Lower lobe of right lung (tissue), 2 donors: ENCODE results near the gene AKIRIN2. TPM values are rescaled to one million over a fixed set of nuclear protein-coding genes. Genes with fewer than 3 reads are reported as not detected.

Experiments used
- ATAC-seq, 2 donors: fragments of 200-7000 bp; cut with Tn5 transposase; one replicate each; pipeline ENCODE4 v1.9.1; 2020 to 2022; ENCODE audit warnings: mild to moderate bottlenecking in 2 of 2, moderate library complexity in 2 of 2
- DNase-seq: peaks from one replicate; pipeline ENCODE4 v3.0.0-alpha.2; 2020
- H3K27ac ChIP-seq: fragments of 200-600 bp; one replicate; pipeline ENCODE4 v1.8.0; 2022
- H3K27me3 ChIP-seq: fragments of 200-600 bp; one replicate; pipeline ENCODE4 v1.8.0; 2022; ENCODE audit warnings: low read depth
- H3K36me3 ChIP-seq: fragments of 200-600 bp; one replicate; pipeline ENCODE4 v1.8.0; 2022; ENCODE audit warnings: mild to moderate bottlenecking
- H3K4me1 ChIP-seq: fragments of 200-600 bp; one replicate; pipeline ENCODE4 v1.8.0; 2022
- H3K4me3 ChIP-seq: fragments of 200-600 bp; one replicate; pipeline ENCODE4 v1.8.0; 2022; ENCODE audit warnings: mild to moderate bottlenecking
- H3K9me3 ChIP-seq: fragments of 200-600 bp; one replicate; pipeline ENCODE4 v1.8.0; 2022
- intact Hi-C: fragments of 100-400 bp; cut with DNase I; formaldehyde crosslinking; loops from one replicate; pipeline ENCODE4 v1.11.0; 2022
- total RNA-seq: library from RNA; stranded (reverse); fragmentation: NEBNext Ultra II Directional; extraction: Animal tissue kit (Norgen Biotek cat#: 25700); gene quantifications from one replicate; pipeline ENCODE4 v1.2.1, GENCODE V29; 2021
- TF ChIP-seq, protein P1 (sequence below): fragments of 200-600 bp; IDR thresholded peaks from one replicate; pipeline ENCODE4 v1.8.0; 2022; ENCODE audit warnings: antibody characterized with exemption, mild to moderate bottlenecking
- donor health status: DM: no; HTN: yes; CAD: no; lungs with severe emphysema.

Gene AKIRIN2
- total RNA-seq, 1 donor from 2014 or later, result 67.6 TPM

DNA sequence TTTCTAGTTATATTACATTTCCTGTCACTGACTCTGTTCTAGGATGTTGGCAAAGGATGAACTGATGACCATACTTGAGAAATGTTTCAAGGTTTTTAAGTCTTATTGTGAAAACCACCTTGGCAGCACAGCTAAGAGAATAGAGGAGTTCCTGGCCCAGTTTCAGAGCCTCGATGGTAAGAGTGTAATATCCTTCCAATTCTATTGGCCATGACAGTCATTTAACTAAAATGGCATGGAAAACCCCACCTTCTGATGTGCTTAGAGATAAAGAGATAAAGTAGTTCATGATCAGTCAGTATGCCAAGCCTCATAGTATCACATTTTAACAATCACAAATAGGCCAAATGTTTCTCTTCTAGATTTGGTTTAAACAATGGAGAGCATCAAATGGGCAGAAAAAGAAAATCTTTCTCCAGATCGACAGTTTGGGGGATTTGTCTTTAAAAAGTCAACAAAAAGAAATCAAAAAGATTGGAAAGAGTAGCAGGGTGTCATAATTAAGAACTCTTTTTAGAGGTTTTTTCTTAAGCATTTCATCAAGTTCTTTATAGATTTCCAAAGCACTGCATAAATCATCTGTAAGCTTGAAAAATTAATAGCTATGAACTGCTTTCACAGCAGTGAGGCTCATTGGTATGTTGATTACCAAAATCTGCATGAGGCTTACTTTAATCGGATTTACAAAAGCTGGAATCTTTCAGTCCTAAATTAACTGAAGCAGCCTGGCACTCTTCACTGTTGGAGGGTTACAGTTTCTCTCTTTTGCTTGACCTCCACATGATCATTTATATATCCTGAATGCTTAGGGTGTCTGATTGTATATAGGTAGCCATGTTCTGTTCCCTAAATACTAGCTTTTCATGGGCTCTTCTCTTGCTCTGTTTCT is 48.7 kb downstream of the AKIRIN2 start:
- Histone ChIP-seq H3K4me1 (no peaks in the 10 kb centered on the region), H3K9me3 (no peaks in the 10 kb centered on the region), H3K27ac (no peak overlapping the region), H3K27me3 (no peaks in the 10 kb centered on the region), H3K4me3 (no peak overlapping the region), H3K36me3 (peaks cover 25% of the 10 kb centered on the region)
- DNase-seq (no peak), ATAC-seq (no peak)
- intact Hi-C loops, result no loop called here
- TF ChIP-seq, protein P1, sequence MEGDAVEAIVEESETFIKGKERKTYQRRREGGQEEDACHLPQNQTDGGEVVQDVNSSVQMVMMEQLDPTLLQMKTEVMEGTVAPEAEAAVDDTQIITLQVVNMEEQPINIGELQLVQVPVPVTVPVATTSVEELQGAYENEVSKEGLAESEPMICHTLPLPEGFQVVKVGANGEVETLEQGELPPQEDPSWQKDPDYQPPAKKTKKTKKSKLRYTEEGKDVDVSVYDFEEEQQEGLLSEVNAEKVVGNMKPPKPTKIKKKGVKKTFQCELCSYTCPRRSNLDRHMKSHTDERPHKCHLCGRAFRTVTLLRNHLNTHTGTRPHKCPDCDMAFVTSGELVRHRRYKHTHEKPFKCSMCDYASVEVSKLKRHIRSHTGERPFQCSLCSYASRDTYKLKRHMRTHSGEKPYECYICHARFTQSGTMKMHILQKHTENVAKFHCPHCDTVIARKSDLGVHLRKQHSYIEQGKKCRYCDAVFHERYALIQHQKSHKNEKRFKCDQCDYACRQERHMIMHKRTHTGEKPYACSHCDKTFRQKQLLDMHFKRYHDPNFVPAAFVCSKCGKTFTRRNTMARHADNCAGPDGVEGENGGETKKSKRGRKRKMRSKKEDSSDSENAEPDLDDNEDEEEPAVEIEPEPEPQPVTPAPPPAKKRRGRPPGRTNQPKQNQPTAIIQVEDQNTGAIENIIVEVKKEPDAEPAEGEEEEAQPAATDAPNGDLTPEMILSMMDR, result no peak

DNA sequence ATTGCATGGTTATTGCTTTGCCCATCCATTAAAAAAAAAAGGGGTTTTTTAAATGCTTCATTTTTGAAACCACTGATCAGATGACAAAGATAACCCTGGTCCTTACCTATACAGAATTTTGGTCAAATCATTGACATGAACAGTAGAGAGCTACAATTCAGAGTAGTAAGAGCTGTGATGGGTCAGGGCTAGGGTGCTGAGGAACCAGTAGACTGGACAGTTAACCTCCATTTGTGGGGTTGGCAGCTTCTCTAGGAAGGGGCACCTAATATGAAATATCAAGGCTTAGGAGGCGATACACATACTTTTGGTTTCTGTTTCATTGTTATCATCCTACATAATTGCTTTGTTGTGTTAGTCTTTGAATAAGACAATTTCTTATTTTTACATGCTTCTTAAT is 57.0 kb downstream of the AKIRIN2 start:
- intact Hi-C loops, result no loop called here
- ATAC-seq, result no peak
- H3K27ac ChIP-seq, result no peak overlapping the region

DNA sequence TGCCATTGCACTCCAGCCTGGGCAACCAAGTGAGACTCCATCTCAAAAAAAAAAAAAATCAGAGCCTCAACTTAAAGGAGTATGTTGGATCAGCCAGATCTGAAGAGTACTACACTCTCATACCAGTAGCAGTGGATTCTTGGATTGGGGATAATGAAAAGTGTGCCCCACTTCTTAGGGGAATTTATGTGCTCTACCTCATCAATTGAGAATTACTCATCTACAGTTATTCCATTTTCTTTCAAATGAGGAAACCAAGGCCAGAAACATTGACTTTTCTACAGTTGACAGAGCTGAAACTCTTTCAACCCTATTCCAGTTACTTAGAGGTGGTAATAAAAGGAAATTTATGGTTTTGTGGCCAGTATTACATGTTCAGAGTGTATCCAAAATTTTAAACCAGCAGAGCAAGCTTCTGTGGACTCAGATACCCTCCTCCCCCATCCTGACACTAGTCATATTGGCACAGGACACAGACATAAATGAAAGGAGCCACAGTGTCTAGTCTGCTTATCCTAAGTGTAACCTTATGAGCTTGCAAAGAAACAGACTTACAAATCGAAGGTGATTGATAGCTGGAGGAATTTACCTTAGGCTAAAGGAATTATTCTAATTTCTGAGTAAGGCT is 60.9 kb downstream of the AKIRIN2 start:
- Histone ChIP-seq H3K27ac (no peak overlapping the region), H3K9me3 (no peaks in the 10 kb centered on the region), H3K4me3 (no peak overlapping the region), H3K36me3 (peaks cover 11% of the 10 kb centered on the region), H3K4me1 (no peaks in the 10 kb centered on the region), H3K27me3 (no peaks in the 10 kb centered on the region)
- DNase-seq, result no peak
- ATAC-seq, result no peak
- TF ChIP-seq, protein P1, result no peak
- intact Hi-C loops, result no loop called here

More for the DNA sequence above, 57.0 kb downstream of the AKIRIN2 start:
- no peaks in the 10 kb centered on the region for H3K4me1 ChIP-seq
- TF ChIP-seq, protein P1, result no peak
- H3K36me3 ChIP-seq, result no peaks in the 10 kb centered on the region
- no peaks in the 10 kb centered on the region for H3K9me3 ChIP-seq
- peak overlapping the region; percentile 9 for H3K4me3 ChIP-seq
- H3K27me3 ChIP-seq, result no peaks in the 10 kb centered on the region
- no peak for DNase-seq

DNA sequence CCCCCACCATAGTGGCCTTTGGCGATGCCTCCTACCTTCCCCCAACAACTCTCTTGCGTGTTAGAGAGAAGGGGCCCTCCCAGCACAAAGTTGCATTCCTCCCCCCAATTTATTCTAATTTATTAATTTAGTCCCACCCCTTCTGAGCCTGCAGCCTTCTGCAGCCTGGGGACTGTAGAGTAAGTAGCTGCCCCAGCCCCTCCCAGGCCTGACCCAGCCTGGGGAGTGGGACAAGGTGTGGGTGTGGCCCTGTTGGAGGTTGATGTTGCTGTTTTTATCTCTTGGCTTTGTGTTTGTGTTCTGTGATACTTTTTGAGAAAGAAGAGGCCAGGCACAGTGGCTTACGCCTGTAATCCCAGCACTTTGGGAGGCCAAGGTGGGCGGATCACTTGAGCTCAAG is 62.7 kb downstream of the AKIRIN2 start:
- no peak for DNase-seq
- Histone ChIP-seq H3K36me3 (peaks cover 22% of the 10 kb centered on the region), H3K4me3 (no peak overlapping the region), H3K4me1 (no peaks in the 10 kb centered on the region), H3K9me3 (no peaks in the 10 kb centered on the region), H3K27ac (no peak overlapping the region), H3K27me3 (no peaks in the 10 kb centered on the region)
- TF ChIP-seq, protein P1, result no peak
- ATAC-seq, result no peak
- intact Hi-C loops, result no loop called here

DNA sequence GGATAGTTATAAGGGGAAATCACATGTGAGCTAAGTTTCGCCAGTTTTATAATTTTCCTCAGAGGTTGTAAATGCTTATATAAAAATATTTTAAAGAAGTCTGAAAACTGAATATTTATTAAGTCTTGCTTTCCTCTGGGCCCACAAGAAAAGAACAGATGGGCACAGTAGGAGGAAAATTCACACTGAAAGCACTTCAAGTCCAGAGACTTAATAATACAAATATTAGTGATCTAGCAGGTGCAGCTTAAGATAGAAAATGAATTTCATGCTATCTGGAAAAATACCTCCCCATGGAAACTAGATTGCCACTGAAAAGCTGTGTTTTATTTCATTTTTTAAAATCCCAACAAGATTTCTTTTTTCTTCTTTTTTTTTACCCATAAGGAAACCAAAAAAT is 64.9 kb downstream of the AKIRIN2 start:
- ATAC-seq (no peak), DNase-seq (no peak)
- H3K4me3 ChIP-seq, result no peak overlapping the region
- TF ChIP-seq, protein P1, result no peak
- H3K9me3 ChIP-seq, result no peaks in the 10 kb centered on the region
- intact Hi-C loops, result no loop called here
- no peaks in the 10 kb centered on the region for H3K4me1 ChIP-seq
- H3K27me3 ChIP-seq, result no peaks in the 10 kb centered on the region
- no peak overlapping the region for H3K27ac ChIP-seq
- H3K36me3 ChIP-seq, result peaks cover 22% of the 10 kb centered on the region
